Sigmoid colon (tissue), 4 donors: ENCODE results near the gene POLK.

ENCODE experiments used
- CTCF ChIP-seq, 4 experiments: fragments of 450-650 bp in 3 of 4; fragments of 200-600 bp in 1 of 4; IDR thresholded peaks; one replicate each; pipeline ENCODE4 v1.5.1; 2016 to 2019; ENCODE audit warnings: antibody characterized with exemption in 4 of 4, mild to moderate bottlenecking in 3 of 4, moderate library complexity in 2 of 4
- POLR2A ChIP-seq, 2 donors: fragments of 450-650 bp; IDR thresholded peaks; one replicate each; pipeline ENCODE4 v1.6.1; 2016; ENCODE audit warnings: antibody characterized with exemption in 2 of 2, mild to moderate bottlenecking in 2 of 2, moderate library complexity in 2 of 2
- POLR2AphosphoS5 ChIP-seq, 4 donors: sonication (generic); formaldehyde crosslinking; IDR thresholded peaks; one replicate each; pipeline ENCODE4 v1.6.1; 2017; ENCODE audit warnings: antibody characterized with exemption in 4 of 4

GRCh38 chr5:75468593-75468992 lies 43.1 kb upstream of the POLK start:
- no peak for TF ChIP-seq CTCF (IDR thresholded peaks at IDR 0.05)
- TF ChIP-seq POLR2AphosphoS5 (IDR thresholded peaks at IDR 0.05), result no peak
- TF ChIP-seq POLR2A (IDR thresholded peaks at IDR 0.05), result no peak
